LoVo (cell line): ENCODE results near the gene GRM5.
"Not testable (repeated sequence)": the region's sequence is repeated elsewhere in the genome, so short reads cannot be mapped to it uniquely, and the experiment has no call there.

Source experiments
- DNase-seq: peaks from one replicate; pipeline ENCODE4 v3.0.0-alpha.2; 2016; ENCODE audit warnings: low spot score

GRM5 gene

GRCh38 chr11:88538098-88538497, 527.7 kb downstream of the GRM5 start:
- peak; percentile 37 for DNase-seq

DNA sequence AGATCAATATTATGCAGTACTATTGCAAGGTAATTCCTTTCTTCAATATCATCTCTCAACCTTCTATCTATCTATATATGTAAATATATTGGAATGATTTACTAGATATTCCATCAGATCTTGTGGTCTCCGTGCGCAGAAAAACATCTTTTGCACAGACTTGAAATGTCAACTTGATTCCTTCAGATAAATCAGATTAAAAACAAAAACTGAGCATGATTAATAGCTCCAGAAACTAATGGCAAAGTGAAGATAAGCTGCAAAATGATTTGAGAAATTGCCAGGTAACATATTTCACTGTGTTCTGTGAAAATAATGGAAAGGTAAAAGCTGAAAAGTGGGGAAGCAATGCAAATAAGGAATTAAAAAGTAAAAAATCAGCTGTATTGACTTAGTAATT, 528.2 kb downstream of the GRM5 start:
- no peak for DNase-seq

DNA sequence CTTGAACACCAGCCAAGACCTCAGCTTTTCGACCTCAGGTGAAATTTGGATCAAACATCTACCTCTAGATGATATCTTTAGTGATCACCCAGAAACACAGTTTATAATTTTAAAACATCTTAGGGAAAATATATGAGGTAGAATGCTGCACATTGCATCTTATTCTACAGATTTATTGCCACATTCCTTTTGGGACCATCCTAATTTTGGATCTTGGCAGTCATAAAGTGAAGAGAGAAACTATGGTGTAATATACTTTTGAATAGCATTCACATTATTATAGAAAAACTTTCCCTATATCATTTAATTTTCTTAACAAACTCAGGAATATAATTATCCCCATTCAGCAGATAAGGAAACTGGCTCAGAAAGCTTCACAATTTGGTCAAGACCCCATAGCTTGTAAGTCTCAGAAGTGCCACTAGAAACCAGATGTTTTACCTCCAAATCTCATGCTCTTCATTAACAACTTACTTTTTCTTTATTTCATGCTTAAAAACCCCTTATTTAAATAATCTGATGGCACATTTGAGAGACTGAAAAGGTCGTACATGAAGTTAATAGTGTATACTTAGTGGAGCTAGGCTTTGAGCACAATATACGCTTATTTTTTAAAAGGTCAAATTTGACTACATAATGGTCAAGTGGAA, 529.0 kb downstream of the GRM5 start:
- no peak for DNase-seq

- peak; percentile 38 for DNase-seq
Measured at GRCh38 chr11:88535916-88536547, 529.8 kb downstream of the GRM5 start.

DNA sequence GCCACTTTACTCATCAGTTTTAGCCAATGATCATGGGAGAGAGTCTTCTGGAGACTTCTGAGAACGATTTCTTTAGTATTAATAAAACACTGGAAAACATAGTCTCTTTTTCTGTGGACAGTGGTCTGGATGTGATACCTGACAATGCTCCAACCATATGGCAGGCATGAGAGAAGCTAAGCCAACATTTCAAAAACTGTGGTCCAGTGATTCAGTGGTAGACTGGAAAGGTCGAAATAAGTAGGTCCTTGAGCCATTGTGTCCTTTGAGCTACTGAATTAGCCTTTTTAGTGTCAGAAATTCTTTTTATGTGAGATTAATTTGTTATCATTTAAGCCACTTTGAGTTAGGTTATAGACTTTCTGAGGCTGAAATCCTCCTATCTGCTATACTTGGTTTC, 530.5 kb downstream of the GRM5 start:
- DNase-seq = no peak

GRCh38 chr11:88534706-88535105, 531.1 kb downstream of the GRM5 start:
- not testable (repeated sequence) for DNase-seq

- DNase-seq = no peak
Measured at GRCh38 chr11:88534185-88534584, 531.6 kb downstream of the GRM5 start.

DNA sequence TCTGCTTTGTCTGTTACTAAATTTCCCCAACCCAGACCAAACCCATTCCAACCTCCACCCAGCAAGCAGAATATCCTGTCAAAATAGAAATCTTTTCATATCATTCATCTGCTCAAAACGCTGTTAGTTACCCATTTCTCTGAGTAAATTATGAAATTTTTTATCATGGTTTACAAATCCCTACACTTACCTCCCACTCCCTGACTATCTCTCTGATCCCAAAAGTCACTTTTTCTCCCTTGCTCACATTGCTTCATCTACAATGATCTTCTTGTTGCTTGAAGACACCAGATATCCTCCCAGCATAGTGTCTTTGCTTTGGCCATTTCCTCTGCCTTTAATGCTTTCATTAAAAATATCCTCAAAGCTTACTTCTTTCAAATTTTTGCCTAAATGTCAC, 532.8 kb downstream of the GRM5 start:
- DNase-seq = no peak

DNA sequence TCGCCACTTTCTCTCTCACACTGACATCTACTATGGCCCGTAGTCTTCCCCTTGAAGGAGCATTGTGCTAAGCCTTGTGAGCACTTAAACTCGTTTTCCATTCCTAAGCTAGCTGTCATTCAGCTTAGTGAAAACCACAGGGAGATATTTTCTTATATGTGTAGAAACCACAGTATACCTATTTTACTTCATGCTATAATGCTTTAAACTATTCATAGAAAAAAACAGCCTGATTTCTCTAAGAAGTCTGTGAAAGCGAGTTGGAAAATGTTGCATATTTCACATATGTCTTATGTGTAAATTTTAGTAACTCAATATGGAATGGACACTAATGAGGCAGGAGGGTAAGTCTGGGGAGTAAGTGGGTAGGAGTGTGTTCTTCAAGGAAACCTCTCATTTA, 534.0 kb downstream of the GRM5 start:
- DNase-seq = no peak

- DNase-seq = no peak
Measured at GRCh38 chr11:88529426-88529825, 536.4 kb downstream of the GRM5 start.

DNA sequence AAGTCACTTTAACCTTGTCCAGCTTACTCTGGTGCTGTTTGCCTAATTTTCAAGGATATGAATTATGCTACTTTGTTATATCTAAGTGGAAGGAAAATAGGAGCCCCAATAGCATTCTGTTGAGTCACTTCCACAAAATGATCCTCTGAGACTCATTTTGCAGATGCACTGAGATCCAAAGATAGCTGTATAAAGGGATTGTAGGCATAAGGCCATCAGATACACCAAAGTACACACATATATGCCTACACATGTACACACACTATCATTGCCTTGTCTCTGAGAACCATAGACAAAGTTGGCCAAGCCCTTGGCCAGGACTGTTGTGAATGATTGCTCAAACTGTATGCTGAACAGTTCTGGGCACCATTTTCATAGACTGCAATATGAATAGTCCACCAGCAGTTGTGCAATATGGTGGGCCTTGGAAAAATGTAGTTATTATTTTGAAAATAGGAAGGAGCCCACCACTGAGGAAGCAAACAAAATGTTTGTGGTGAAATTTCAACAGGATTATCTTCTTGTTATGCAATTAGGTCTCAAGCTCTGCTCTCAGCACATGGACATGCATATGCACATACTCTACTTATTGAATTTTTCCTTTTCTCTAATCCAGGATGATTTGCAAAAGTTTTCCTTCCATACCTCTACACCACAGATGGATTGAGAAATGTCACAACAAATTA, 542.3 kb downstream of the GRM5 start:
- DNase-seq = no peak

DNA sequence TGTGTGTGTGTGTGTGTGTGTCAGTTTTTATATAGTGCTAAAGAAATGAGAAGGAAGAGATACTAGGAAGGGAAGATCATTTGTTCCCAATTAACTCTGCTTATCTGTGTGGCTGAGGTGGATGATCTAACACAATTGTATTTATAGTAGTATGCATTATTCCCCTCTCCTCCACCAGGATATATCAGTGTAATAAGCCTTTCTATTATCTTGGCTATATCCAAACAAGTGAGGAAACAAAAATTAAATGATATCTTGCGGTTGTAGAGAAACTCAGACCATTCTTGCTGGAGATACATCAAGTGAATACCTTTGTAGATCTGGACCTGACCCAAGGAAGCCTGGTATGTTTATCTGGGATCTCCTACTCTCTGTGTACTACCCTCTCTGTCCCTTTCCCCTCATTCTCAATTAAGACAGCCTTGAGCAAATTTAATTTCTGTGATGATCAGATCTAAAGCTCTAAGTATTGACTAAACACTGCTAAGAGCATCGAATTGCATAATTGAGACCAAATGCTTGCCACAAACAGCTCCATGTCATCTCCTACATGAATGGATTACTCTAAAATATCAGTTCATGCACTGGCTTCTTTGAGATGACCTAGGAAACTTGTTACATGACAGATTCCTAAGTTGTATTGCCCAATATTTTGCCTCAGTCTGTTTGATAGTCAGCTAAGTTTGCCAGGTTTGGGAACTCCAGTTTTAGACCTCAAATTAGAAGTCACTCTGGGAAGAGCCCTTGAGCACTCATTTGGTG, 543.0 kb downstream of the GRM5 start:
- no peak for DNase-seq

- DNase-seq = no peak
Measured at GRCh38 chr11:88521799-88522201, 544.0 kb downstream of the GRM5 start.

- DNase-seq = no peak
Measured at GRCh38 chr11:88521399-88521798, 544.4 kb downstream of the GRM5 start.

DNA sequence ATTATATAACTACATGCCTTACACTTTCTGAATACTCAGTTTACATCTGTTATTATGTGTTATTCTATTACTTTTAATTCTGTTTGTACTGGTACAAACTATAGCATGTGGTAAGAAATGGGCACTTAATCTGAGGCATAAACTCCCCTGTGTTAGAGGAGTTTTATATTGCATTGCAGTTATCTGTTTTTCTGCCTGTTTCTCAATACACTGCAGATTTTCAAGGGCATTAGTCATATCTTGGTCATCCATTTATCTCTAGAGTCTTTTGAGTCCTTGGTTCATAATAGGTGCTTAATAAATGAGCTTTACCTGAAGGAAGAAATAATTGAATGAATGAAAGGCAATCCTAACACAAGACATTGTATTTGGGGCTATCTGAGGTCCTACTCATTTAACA, 545.4 kb downstream of the GRM5 start:
- DNase-seq = no peak

DNA sequence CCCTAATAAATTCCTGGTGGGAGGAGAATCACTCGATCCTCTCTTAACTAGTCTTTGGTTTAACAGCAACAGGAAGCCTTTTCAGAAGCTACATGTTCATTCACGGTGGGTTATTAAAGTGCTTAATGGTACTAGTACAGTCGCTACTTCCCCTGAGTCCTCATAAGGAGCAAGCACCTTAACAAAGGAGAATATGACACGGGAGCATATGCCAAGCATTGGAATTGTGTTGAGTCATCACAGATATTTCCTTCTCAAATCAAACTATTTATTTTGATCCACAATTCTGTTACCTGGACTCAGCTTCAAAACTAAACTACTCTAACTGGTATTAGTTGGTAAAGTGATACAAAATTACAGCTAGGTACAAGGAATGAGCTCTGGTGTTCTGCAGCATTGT, 550.8 kb downstream of the GRM5 start:
- DNase-seq = no peak

- DNase-seq = no peak
Measured at GRCh38 chr11:88511006-88511405, 554.8 kb downstream of the GRM5 start.

DNA sequence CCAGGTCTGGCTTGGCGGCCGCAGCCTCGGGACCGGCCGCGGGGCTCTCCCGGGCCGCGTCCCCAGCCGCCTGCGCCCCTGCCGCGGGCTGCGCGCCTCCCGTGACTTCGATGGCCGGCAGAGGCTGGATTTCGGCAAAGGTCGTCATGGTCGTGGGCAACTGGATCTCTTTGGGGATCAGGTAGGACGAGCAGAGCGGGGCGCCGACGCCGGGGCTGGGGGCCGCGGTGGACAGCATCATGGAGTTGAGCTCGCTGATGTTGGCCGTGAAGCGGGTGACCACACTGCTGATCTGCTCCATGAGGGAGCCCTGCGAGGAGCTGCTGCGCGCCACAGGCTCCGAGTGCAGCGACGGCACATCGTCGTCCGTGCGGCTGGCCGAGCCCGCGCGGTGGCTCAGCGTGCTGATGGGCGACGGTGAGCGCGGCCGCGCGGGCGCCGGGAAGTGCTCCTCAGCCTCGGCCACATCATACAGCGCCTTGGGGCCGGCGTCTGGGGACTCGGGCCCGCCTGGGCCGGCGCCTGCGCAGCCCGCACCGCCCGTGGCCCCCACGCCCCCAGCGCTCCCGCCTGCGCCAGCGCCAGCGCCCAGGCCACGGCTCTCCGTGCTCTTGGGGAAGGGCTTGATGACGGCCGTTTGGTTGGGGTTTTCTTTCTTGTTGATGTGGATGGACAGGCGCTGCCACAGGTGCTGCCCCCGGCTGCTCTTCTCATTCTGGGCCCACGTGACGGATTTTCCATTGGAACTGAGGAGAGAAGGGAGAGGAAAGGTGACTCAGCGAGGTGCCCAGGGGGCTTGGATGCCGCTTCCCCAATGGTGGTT, 556.8 kb downstream of the GRM5 start:
- DNase-seq = no peak

DNA sequence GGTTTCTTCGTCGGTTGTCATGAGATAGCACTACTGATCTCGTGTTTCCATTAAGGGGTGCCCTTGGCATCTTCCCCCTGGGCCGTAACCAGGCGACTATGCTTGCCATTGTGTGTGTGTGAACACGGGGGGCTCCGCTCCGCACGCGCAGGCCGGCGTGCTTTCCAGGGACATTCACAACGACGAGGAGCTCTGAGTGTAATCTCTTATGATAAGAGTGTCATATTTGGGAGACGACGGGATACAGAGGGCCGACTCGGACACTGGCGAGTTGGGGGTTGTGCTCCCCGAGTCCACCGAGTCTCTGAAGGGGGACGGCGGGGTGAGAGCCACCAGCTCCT, 557.4 kb downstream of the GRM5 start:
- DNase-seq = no peak

GRCh38 chr11:88507771-88508417, 557.9 kb downstream of the GRM5 start:
- DNase-seq = no peak

DNA sequence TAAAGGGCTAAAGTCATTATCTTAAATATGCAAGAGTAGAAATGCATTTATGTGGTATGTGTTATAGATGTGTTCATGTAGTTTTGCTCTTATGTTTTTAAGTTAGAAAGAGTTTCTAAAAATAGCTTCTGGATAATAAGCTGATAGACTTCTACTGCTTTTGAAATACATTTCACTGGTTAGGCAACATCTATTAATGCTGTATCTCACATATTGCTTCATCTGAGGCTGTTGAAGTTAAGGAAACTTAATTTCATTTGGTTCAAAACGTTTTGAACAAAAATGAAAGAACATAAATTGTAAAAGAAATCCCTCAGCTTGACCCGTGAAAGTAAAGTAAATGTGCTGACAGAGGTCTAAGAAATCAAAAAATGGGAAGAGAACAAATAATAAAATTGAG, 564.2 kb downstream of the GRM5 start:
- DNase-seq = no peak

DNA sequence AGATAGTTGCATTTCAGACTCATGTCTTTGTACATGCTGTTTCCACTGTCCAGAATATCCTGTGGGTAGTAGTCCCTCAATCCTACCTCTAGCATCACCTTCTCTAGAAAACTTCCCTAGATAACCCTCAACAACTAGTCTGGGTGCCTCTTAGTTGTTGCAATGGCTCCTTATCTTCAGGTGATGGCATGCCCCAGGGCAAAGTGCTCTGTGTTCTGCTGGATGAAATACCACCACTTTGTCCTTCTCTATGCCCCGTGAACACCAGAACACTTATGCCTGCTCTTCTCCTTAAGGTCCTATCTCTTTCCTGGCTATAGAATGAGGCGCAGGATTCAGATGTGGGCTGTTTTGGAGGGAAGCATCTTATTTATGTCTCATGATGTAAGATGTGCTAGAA, 569.9 kb downstream of the GRM5 start:
- no peak for DNase-seq
